GM15510 (cell line): ENCODE data around the gene IFT27.

Experiments used
- POLR2A ChIP-seq: IDR thresholded peaks from 3 replicates; pipeline ENCODE4 v1.6.1; 2011; ENCODE audit warnings: borderline replicate concordance; ENCODE audit not compliant: insufficient read length; ENCODE audit errors: extremely low read depth

The IFT27 gene

GRCh38 chr22:36775964-36776669 is at the start of gene IFT27:
Gene IFT27 (minus strand): TSS chr22:36776119. CDS start chr22:36775707, 412 bp downstream.
- peak; percentile 65 for TF ChIP-seq POLR2A

- no peak for TF ChIP-seq POLR2A
These were observed 48.7 kb upstream of the IFT27 start for GRCh38 chr22:36824655-36825054.

- TF ChIP-seq POLR2A: no peak
These were observed 47.4 kb upstream of the IFT27 start for GRCh38 chr22:36823186-36823839.

- TF ChIP-seq POLR2A: no peak
These were observed 46.7 kb upstream of the IFT27 start for GRCh38 chr22:36822581-36822980.

GRCh38 chr22:36819112-36819511 is 43.2 kb upstream of the IFT27 start:
- TF ChIP-seq POLR2A: no peak

DNA sequence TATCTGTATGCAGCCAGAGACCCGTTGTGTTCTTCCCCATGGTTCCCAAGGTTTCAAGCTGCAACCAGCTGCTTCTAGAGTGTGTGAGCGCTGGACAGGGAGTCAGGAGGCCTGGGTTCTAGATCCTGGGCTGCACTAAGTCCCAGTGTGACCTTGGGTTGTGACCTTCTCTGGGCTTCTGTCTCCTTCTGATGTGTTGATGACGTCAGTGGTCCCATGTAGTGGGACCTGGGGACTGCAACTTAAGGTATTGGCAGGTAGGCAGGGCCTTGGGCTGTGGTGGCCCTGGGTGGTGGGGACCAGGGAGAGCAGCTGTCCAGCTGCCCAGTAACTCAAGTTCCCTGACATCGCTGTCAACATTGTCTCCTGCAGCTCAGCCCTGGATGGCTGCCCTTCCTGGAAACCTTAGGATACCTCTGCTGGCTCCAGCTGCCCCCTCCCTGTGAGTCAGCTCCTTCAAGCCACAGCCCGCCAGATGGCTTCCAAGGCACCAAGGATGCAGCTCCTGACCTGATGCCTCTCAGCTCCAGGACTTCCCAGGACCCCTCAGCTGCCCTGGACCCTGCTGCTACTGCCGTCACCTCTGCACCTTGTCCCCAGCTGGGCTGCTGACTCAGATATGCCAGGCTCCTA is 42.2 kb upstream of the IFT27 start:
- no peak for TF ChIP-seq POLR2A

DNA sequence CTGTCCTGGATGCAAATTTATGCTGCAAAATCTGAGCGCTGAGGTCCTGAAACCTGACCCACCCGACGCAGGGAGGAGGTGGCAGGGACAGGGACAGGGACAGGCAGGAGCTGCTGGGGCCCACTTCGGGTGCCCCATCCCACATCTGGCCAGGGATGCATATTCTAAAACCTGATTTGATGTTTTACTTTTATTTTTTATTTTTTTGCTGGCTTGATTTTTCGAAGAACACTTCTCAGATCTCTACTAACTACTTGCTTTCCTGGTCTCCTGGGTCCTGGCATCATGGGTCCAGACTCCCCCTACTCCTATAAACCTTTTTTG is 41.6 kb upstream of the IFT27 start:
- no peak for TF ChIP-seq POLR2A

DNA sequence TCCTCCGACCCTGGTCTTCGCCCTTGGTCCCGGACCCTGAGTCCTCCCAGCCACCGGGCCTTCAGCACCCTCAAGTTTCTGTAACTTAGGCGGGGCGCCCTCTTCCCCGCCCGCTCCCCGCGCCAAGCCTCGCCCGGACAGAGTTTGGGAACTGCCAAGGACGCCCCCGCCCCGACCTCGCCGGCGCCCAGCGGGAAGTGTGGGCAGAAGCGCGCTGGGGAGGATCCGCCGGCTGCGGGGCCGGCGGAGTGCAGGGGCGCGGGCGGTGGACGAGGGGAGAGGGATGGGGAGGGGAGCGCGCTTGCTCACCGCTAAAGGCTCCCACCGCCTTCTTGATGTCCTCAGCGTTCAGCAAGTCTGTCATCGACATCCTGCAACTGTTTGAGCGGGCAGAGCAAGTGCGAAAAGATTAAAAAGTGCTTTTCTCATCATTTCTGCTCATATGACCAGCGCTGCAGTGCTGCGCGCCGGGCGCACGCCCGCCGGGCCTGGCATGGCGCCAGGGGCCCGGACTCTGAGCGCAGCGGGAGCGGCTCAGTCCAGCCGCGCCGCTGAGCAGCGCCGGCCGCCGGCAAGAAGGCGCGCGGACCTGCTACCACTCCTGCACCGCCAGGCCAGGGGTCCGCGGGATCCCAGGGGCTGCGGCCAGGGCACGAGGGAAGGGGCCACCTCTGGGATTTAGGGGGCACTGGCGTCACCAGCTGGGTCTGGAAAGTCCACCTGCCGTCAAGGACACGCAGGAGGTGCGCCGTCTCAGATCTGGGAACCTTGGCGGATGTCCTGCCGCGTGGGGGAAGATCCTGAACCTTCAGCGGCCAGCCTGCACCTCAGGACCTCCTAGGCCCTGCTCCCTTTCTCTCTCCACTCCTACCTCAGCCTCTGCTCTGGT is 41.0 kb upstream of the IFT27 start, which contains the start of gene PVALB:
TSS of gene PVALB (minus strand) at position 400 of the 889 bp plus-strand sequence. CDS start at position 370, 30 bp downstream.
- no peak for TF ChIP-seq POLR2A

DNA sequence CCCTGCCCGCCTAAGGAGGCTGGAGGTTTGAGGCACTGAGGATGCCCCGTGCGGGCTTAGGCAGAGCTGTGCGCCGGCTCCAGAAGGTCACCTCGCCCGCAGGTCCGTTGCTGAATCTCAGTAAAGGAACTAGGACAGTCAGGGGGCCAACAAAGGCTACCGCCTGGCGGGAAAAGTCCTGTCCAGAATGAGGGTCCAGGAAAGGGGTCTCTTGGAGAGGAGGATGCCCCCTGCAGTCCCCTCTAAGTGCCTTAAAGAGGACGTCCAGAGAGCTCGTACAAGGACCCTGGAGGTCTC is 40.4 kb upstream of the IFT27 start:
- no peak for TF ChIP-seq POLR2A

- no peak for TF ChIP-seq POLR2A
These were observed 39.8 kb upstream of the IFT27 start for GRCh38 chr22:36815558-36816338.

DNA sequence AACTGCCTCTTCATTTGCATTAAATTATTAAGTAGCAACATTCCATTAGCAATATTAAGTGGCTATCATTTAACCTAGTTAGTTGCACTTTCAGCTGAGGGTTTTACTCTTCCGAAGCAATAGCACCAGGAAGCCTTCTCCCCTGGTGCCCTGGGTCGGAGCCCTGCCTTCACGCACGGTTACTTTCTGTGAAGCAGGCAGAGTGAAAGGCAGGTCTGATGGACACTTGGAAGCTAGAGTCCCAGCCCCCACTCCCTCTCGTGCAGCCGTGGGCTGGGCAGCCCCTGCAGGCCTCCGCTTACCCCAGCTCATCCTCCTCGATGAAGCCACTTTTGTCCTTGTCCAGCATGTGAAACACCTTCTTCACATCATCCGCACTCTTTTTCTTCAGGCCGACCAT is 38.9 kb upstream of the IFT27 start:
- TF ChIP-seq POLR2A: no peak

DNA sequence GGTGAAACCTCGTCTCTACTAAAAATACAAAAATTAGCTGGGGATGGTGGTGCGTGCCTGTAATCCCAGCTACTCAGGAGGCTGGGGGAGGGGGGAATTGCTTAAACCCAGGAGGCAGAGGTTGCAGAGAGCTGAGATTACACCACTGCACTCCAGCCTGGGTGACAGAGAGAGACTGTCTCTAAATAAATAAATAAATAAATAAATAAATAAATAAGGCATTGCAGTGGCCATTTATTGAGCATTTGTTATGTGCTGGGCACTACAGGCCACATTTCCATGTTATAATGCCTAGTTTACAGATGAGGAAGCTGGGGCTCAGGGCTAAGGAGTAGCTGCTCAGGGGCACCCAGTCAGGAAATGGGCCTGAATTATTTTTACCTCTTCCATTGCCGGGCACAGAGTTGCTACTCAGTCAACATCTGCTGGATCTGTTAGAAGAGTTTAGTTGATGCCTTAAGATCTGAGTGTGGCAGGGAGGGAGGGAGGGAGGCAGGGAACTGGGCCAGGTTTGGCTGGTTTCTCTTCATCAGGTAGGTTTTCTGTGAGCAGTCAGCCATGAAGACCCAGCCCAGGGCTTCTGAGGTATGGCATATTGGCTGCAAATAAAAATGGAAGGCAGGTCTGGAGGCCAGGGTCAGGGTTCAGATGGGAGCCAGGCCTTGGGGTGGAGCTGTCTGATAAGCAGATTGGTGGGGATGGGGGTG is 35.3 kb upstream of the IFT27 start:
- TF ChIP-seq POLR2A: no peak

- TF ChIP-seq POLR2A: no peak
These were observed 33.4 kb upstream of the IFT27 start for GRCh38 chr22:36809351-36809750.
